H1 (cell line): ENCODE data around the gene SLC35G6. TPM values are rescaled to one million over a fixed set of nuclear protein-coding genes. Genes with fewer than 3 reads are reported as not detected.
A peak's percentile ranks its signal among the peaks of the same experiment; 100 is the strongest.

Experiments used
- BCL11A ChIP-seq, 2 experiments: IDR thresholded peaks; one replicate each; pipeline ENCODE4 v1.6.1; 2011; ENCODE audit warnings: low read depth in 2 of 2, low read length in 2 of 2, mild to moderate bottlenecking in 2 of 2
- CHD7 ChIP-seq: fragments of 300-600 bp; sonication (generic); IDR thresholded peaks from 2 replicates; pipeline ENCODE4 v1.7.1; 2012; ENCODE audit warnings: low read length, moderate library complexity, mild to moderate bottlenecking, inconsistent platforms; ENCODE audit not compliant: insufficient replicate concordance
- CTCF ChIP-seq, 3 experiments: IDR thresholded peaks; 1 replicate in 2 of 3; 2 replicates in 1 of 3; pipeline versions ENCODE4 v1.5.1 to v1.6.1; 2011; ENCODE audit warnings: low read length in 3 of 3, mild to moderate bottlenecking in 3 of 3, inconsistent platforms in 2 of 3, low read depth in 1 of 3, moderate library complexity in 1 of 3; ENCODE audit not compliant: insufficient read depth in 1 of 3; ENCODE audit errors: control extremely low read depth in 1 of 3
- GABPA ChIP-seq: IDR thresholded peaks from 2 replicates; pipeline ENCODE4 v1.6.1; 2011; ENCODE audit warnings: mild to moderate bottlenecking, low read length, moderate library complexity, borderline replicate concordance; ENCODE audit not compliant: insufficient read depth
- POLR2A ChIP-seq, 2 experiments: IDR thresholded peaks; 1 replicate in 1 of 2; 2 replicates in 1 of 2; pipeline ENCODE4 v1.6.1; 2011; ENCODE audit warnings: low read depth in 2 of 2, low read length in 2 of 2, mild to moderate bottlenecking in 2 of 2; ENCODE audit errors: control extremely low read depth in 1 of 2
- POLR2AphosphoS5 ChIP-seq: IDR thresholded peaks from 2 replicates; pipeline ENCODE4 v1.6.1; 2011; ENCODE audit warnings: low read depth, low read length
- RAD21 ChIP-seq, 2 experiments: IDR thresholded peaks in 1 of 2; conservative IDR thresholded peaks in 1 of 2; 2 replicates each; pipeline ENCODE4 v1.6.1; 2011; ENCODE audit warnings: low read depth in 2 of 2, low read length in 2 of 2, improper control_type of control experiment in 1 of 2, inconsistent platforms in 1 of 2, mild to moderate bottlenecking in 1 of 2, moderate library complexity in 1 of 2
- polyA plus RNA-seq, 7 experiments: library from polyadenylated mRNA; depleted of rRNA in 3 of 7; stranded (reverse) in 5 of 7; unstranded in 2 of 7; fragments of >200 nt in 5 of 7; fragments of 200-250 nt in 2 of 7; gene quantifications; 1 replicate in 5 of 7; 2 replicates in 1 of 7; 4 replicates in 1 of 7; pipeline versions ENCODE4 v1.2.1 to v1.2.3, GENCODE V29; 2011 to 2013; ENCODE audit warnings: missing spikeins in 2 of 7, mixed read lengths in 2 of 7
- total RNA-seq: library from RNA; stranded (reverse); fragmentation: NEBNext Ultra II Directional; extraction: Animal tissue kit (Norgen Biotek cat#: 25700); gene quantifications from 2 replicates; pipeline ENCODE4 v1.2.1, GENCODE V29; 2021

SLC35G6 gene
- total and polyA plus RNA-seq, 2 of the 8 experiments (the other 6 are each of a cell fraction or from before 2014, with no cell fraction given), result 0.05 TPM; not detected in 1

- TF ChIP-seq CTCF (IDR thresholded peaks at IDR 0.05; ENCODE audit: control extremely low read depth in 1 of 3, insufficient read depth in 1 of 3, low read depth in 1 of 3, low read length in 3 of 3), result no peak
- no peak; the same call in 1 of the 2 replicates for TF ChIP-seq POLR2AphosphoS5
- TF ChIP-seq POLR2A (IDR thresholded peaks at IDR 0.05; ENCODE audit: control extremely low read depth in 1 of 2, low read depth in 2 of 2, low read length in 2 of 2), result no peak; a peak in 1 of 3 replicates
- no peak for TF ChIP-seq GABPA
- TF ChIP-seq BCL11A (IDR thresholded peaks at IDR 0.05; ENCODE audit: low read depth in 2 of 2, low read length in 2 of 2), result no peak
- TF ChIP-seq RAD21 (IDR thresholded peaks at IDR 0.05 in 1 of 2, conservative IDR thresholded peaks at IDR 0.05 in 1 of 2; ENCODE audit: low read depth in 2 of 2, low read length in 2 of 2), result peak in 1 of 2 experiments; percentile 18; a peak in 1 of 4 replicates
- no peak for TF ChIP-seq CHD7
Observed at GRCh38 chr17:7483255-7484066, 2.2 kb downstream of the SLC35G6 start (continued).
